GM13977 (cell line): Measurements from ENCODE around the gene OST4.

ENCODE experiments used
- DNase-seq: peaks from one replicate; pipeline ENCODE4 v3.0.0; 2012; ENCODE audit warnings: low spot score
- CTCF ChIP-seq: IDR thresholded peaks from 2 replicates; pipeline ENCODE4 v1.5.1; 2012; ENCODE audit warnings: mild to moderate bottlenecking, control low read depth; ENCODE audit not compliant: insufficient read depth; ENCODE audit errors: extremely low read depth, missing control alignments
- in situ Hi-C: fragments of 300-500 bp; cut with MboI; formaldehyde crosslinking; loops from one replicate; pipeline ENCODE4 v1.12.0; 2022; ENCODE audit warnings: low sequenced_read_pairs, low pct_unique_long_range_greater_than_20kb, mixed read lengths, inconsistent platforms; ENCODE audit not compliant: unreplicated experiment

Gene OST4

DNA sequence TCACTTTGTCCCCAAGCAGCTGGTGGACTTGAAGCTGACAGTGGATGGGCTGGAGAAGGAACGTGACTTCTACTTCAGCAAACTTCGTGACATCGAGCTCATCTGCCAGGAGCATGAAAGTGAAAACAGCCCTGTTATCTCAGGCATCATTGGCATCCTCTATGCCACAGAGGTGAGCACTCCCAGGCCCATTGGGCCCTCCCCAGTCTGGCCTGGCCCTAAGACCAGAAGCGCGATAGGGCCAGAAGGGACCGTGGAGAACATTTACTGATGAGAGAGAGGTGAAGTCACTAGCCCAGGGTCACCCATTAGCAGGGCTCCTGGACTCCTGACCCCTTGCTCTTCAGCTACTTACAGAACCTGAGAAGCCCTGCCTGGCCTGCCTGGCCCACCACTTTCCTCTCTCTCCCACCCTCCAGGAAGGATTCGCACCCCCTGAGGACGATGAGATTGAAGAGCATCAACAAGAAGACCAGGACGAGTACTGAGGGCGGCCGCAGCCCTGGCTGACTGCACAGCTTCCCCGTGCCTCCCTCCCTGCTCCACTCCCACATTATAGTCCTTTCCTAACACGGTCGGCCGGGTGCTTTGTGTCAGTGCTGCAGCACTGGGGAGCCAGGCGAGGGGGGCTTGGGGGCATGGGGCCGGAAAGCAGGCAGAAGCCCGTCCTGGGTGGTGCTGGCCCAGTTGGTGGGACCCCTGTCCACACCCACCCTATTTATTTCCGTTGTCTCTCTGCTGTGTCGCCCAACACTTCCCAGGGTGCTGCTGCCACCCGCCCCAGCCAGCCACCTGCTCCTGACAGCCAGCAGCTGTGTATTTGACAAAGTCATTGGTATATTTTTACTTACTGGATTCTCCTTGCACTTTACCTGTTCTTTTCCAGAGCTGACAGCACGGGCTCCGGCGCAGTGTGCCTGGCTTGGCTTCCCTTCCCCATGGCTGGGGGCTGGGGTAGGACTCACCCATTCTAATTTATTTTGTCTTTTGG is 45.3 kb downstream of the OST4 start:
- TF ChIP-seq CTCF: no peak

GRCh38 chr2:27025281-27025800 is 46.1 kb downstream of the OST4 start:
- in situ Hi-C loops: no loop called here
- DNase-seq: no peak
- TF ChIP-seq CTCF: no peak

More for the DNA sequence above, 45.3 kb downstream of the OST4 start:
- no peak for DNase-seq
- in situ Hi-C loops: no loop called here

- in situ Hi-C loops: no loop called here
These were observed 46.6 kb downstream of the OST4 start for GRCh38 chr2:27024812-27025211.

GRCh38 chr2:27024188-27024587 is 47.3 kb downstream of the OST4 start:
- no peak for DNase-seq
- in situ Hi-C loops: no loop called here
- TF ChIP-seq CTCF: no peak

More at GRCh38 chr2:27024812-27025211, 46.6 kb downstream of the OST4 start:
- no peak for DNase-seq
- TF ChIP-seq CTCF: no peak

DNA sequence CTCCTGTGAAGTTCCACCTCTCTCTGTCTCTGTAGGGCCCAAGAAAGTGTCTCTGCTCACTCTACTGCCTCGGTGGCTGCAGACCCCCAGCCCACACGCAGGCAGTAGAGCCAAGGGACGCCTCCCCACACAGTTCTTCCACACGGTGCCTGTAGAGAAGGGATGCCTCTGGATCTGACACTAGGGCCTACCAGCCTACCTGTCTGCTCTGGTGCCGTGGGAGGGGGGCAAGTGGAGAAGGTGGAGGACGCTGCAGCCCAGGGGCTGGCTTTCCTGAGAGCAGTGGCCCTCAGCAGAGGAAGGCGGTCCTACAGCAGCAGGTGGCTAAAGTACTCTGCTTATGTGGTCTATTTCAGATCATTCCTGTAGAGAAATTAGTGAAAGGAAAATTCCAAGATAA is 47.7 kb downstream of the OST4 start:
- TF ChIP-seq CTCF: no peak
- DNase-seq: no peak
- in situ Hi-C loops: no loop called here

- no peak for DNase-seq
- TF ChIP-seq CTCF: no peak
- in situ Hi-C loops: no loop called here
These were observed 50.0 kb downstream of the OST4 start for GRCh38 chr2:27021253-27022049.
